Thyroid gland (tissue), 4 donors: Measurements from ENCODE around the gene MYH7B.

Experiments used
- POLR2A ChIP-seq, 2 donors: fragments of 450-650 bp; IDR thresholded peaks; one replicate each; pipeline ENCODE4 v1.6.1; 2017; ENCODE audit warnings: antibody characterized with exemption in 2 of 2, mild to moderate bottlenecking in 2 of 2, moderate library complexity in 1 of 2
- TF ChIP-seq, protein P1 (sequence below), 6 experiments: fragments of 200-600 bp in 3 of 6; fragments of 450-650 bp in 3 of 6; sonication (generic) in 3 of 6; IDR thresholded peaks; one replicate each; pipeline ENCODE4 v1.5.1; 2016 to 2019; ENCODE audit warnings: antibody characterized with exemption in 6 of 6, mild to moderate bottlenecking in 2 of 6, inconsistent platforms in 1 of 6, moderate library complexity in 1 of 6

DNA sequence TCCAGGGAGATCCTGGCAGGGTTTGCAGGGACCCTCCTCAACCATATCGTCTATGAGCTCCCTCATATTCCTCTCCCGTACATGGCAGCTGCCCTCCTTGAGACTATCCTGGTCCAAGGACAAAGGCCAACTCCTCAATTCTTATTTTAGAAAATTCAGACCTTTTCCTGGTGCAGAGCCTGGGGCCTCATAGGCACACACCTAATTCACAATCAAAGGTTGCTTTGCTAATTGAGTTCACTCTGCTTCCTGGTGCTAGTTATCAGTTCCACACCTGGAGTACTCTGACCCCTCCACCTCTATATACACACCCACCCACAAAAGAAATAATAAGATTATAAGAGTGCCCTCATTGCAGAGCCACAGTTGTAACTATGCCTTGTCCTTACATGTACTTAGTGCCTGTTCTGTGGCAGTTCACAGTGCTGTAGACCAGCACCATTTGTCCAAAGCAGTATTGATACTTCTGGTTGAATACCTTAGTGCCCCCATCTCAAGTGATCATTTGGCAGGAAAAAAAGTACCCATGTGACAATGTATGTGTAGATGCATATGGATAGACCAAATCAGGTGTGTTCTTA lies 38.8 kb upstream of the MYH7B start:
- TF ChIP-seq, protein P1, sequence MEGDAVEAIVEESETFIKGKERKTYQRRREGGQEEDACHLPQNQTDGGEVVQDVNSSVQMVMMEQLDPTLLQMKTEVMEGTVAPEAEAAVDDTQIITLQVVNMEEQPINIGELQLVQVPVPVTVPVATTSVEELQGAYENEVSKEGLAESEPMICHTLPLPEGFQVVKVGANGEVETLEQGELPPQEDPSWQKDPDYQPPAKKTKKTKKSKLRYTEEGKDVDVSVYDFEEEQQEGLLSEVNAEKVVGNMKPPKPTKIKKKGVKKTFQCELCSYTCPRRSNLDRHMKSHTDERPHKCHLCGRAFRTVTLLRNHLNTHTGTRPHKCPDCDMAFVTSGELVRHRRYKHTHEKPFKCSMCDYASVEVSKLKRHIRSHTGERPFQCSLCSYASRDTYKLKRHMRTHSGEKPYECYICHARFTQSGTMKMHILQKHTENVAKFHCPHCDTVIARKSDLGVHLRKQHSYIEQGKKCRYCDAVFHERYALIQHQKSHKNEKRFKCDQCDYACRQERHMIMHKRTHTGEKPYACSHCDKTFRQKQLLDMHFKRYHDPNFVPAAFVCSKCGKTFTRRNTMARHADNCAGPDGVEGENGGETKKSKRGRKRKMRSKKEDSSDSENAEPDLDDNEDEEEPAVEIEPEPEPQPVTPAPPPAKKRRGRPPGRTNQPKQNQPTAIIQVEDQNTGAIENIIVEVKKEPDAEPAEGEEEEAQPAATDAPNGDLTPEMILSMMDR (IDR thresholded peaks at IDR 0.05) = no peak
- TF ChIP-seq POLR2A (IDR thresholded peaks at IDR 0.05) = no peak
